ENCODE data around the gene TPSG1. TPM values are rescaled to one million over a fixed set of nuclear protein-coding genes. Genes with fewer than 3 reads are reported as not detected.

TPSG1 gene
- total and polyA plus RNA-seq, 10 donors, result 0.46 TPM; not detected in 9

GRCh38 chr16:1221628-1222552 lies 3.2 kb downstream of the TPSG1 start:
- Histone ChIP-seq H3K4me3 (no peak overlapping the region), H3K27ac (no peak overlapping the region), H3K4me1 (no peaks in the 10 kb centered on the region), H3K9me3 (no peaks in the 10 kb centered on the region), H3K27me3 (replicated peaks in 1 of 7) (peaks cover 0 to 60% (median 0%) of the 10 kb centered on the region in 7 donors), H3K36me3 (no peaks in the 10 kb centered on the region)
- WGBS, 5 donors, result 79 to 86% (median 82%) methylated on average over 32 to 40 of the region's 40 CpGs
- DNase-seq, result no peak
- TF ChIP-seq CTCF (IDR thresholded peaks at IDR 0.05 in 8 of 11, conservative IDR thresholded peaks at IDR 0.05 in 3 of 11) (no peak), POLR2A (IDR thresholded peaks at IDR 0.05) (no peak), POLR2AphosphoS5 (IDR thresholded peaks at IDR 0.05) (no peak)
- intact Hi-C loops (cut with DNase I; ENCODE audit: low total_unique reads), result no loop called here

GRCh38 chr16:1220841-1221627 lies 4.0 kb downstream of the TPSG1 start:
- H3K4me3 ChIP-seq, result no peak overlapping the region
- DNase-seq, result no peak
- H3K9me3 ChIP-seq, result no peaks in the 10 kb centered on the region
- H3K27ac ChIP-seq, result no peak overlapping the region
- WGBS, 5 donors, result 77 to 88% (median 85%) methylated on average over 31 to 48 of the region's 48 CpGs
- H3K36me3 ChIP-seq, result no peaks in the 10 kb centered on the region
- H3K4me1 ChIP-seq, result no peaks in the 10 kb centered on the region
- intact Hi-C loops (cut with DNase I; ENCODE audit: low total_unique reads), result no loop called here
- H3K27me3 ChIP-seq (replicated peaks in 1 of 7), result peaks cover 0 to 66% (median 0%) of the 10 kb centered on the region in 7 donors
- TF ChIP-seq POLR2A (IDR thresholded peaks at IDR 0.05), result no peak
- TF ChIP-seq CTCF (IDR thresholded peaks at IDR 0.05 in 8 of 11, conservative IDR thresholded peaks at IDR 0.05 in 3 of 11), result no peak
- no peak for TF ChIP-seq POLR2AphosphoS5 (IDR thresholded peaks at IDR 0.05)

GRCh38 chr16:1220098-1220728 lies 4.9 kb downstream of the TPSG1 start:
- peaks cover 0 to 67% (median 0%) of the 10 kb centered on the region in 7 donors for H3K27me3 ChIP-seq (replicated peaks in 1 of 7)

More at GRCh38 chr16:1220098-1220728, 4.9 kb downstream of the TPSG1 start:
- Histone ChIP-seq H3K27ac (no peak overlapping the region), H3K4me3 (no peak overlapping the region), H3K9me3 (no peaks in the 10 kb centered on the region), H3K4me1 (no peaks in the 10 kb centered on the region), H3K36me3 (no peaks in the 10 kb centered on the region)
- WGBS, 5 donors, result 89 to 91% (median 90%) methylated on average over 20 to 55 of the region's 55 CpGs
- intact Hi-C loops (cut with DNase I; ENCODE audit: low total_unique reads), result no loop called here
- TF ChIP-seq CTCF (IDR thresholded peaks at IDR 0.05 in 8 of 11, conservative IDR thresholded peaks at IDR 0.05 in 3 of 11) (no peak), POLR2AphosphoS5 (IDR thresholded peaks at IDR 0.05) (no peak), POLR2A (IDR thresholded peaks at IDR 0.05) (no peak)
- DNase-seq, result no peak
